HS-5 (cell line): ENCODE data around the gene TBCD.

ENCODE experiments used
- DNase-seq: peaks from one replicate; pipeline ENCODE4 v3.0.0-alpha.2; 2012; ENCODE audit warnings: low read depth

Gene TBCD

DNA sequence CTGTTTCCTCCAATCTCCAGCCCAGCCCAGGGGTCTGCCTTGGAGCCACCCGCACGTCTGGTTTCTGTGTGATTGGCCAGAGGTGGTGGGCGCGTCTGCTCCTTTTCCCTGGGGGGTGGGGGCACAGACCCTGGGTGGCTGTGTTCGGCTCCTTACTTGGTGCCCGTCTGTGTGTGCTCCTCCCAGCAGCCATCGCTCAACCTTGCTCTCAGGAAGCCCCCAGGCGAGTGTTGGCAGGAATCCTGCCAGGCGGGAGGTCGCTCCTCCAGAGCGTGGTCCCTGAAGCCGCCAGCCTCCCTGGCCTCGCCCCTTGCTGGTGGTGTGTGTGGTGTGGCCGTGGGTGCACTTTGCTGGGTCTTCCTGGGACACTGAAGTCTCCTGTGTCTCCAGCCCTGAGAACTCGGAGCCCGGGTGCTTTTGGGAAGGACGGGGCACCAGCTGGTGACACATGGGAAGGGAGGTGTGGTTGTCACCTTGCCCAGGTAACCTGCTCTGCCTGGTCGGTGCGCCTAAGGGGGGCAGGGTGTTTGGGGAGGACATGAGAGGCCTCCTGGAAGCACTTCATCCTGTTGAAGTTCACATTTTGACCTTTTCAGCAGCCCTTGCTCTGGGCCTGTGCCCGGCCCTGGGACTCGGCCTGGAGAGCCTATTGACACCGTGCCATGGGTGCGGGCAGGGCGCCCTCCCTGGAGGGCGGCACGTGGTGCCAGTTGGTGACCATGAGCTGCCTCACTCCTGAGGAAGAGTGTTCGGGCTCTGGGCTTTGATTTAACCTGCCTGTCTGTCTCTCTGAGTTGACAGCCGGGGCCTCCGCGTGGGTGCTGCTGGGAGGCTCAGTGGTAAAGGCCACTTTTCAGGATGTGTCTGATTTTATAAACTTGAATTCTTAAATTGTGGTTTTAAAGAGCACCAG, 137.0 kb downstream of the TBCD start:
- no peak for DNase-seq

DNA sequence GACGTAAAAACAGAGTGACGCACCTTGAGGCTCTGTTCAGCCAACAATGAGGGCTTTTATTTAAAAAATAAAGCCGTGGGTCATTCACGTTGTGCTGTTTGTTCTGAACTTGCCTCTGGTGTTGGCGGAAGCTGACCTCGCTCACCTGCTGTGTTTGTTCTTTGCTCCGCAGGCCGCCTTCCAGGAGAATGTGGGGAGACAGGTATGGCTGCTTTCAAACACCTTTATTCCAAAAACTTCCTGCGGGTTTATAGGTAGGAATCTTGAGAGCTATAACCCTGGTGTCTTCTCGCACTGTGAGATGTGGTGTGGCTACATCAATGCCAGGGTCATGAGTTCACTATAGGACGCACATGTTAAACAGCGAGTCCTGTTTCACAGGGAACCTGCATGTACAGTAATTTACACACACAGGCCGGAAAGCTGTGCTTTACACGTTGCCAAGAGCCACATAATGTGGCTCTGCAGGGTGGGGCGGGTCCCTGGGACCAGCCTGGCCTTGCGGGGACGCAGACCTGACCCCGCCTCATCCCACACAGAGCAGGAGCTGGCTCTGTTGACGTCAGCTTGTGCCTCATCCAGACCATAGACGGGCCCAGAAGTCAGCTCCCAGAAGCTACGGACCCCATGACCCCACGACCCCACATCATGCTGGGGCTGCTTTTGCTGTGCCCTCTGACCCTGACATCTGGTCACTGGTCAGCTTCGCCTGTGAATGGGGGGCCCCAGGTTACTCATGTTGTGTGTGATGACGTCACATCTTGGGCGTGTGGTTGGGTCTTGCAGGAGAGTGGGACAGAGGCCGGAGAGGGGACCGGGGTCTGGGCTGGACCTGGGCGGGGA, 137.9 kb downstream of the TBCD start:
- no peak for DNase-seq

DNA sequence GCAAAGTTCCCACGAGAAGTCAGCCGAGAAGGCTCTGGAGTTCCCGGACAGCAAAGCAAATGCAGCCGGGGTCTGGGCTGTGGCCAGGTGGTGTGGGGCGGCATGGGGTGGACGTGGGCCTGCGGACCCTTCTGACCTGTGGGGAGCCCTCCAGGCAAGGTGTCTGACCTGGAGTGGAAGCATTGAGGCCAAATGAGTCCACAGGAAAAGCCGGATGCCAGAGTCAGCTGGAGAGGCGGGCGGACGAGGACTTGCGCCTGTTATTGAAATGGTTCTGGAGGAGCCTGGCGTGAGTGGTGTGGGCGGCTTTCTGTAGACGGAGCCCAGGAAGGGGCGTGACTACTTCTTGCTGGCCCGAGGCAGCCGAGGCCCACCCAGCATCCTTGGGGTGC, 138.5 kb downstream of the TBCD start:
- DNase-seq = no peak

DNA sequence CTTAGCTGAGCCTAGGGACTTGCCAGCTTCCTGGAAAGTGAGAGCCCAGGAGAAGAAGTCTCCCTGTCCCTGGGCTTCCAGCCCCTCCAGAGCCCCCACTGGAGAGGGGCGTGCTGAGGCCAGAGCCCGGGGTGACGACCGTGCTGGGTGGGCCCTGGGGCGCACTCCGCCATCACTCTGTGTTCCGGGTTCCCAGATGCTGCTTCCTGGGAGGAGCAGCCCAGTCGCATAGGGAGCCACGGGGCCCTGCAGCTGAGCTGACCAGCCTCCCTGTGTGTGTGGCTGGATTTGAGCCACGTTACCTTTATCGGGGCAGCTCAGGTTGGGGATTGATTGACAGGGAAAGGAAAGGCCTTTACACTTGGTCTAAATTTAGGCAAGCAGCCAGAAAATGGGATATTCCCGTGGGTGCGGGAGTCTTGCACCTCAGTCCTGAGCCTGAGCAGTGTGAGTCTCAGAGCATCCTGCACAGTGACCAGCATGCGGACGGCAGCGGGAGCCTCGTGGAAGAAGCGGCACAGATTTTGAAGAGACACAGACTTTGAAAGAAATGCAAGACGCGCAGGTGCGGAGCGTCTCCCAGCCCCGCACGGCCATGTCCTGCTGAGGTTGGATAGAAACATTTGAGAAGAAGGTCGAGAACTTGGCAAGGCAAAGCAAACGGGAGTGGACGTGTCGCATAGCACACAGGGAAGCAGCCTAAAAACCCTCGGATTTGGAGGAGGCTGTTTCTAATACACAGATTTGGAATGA, 139.2 kb downstream of the TBCD start:
- DNase-seq = no peak

DNA sequence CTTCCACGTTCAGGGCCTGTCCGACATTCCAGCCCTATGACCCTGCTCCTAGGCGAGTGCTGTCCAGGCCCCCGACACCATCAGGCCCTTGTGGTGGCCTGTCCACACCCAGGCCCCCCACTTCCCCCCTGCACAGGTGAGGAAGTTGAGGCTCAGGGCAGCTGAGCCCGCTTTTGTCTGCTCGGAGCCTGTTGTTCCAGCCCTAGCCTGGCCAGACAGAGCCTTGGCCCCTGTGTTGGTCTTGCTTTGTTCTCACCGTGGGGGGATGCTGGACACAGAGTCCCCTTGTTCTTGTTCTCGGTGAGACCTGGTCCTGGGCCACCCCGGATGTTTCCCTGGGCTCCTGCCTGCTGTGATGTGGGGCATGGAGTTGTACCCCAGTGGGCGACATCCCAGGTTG, 140.0 kb downstream of the TBCD start:
- no peak for DNase-seq

DNA sequence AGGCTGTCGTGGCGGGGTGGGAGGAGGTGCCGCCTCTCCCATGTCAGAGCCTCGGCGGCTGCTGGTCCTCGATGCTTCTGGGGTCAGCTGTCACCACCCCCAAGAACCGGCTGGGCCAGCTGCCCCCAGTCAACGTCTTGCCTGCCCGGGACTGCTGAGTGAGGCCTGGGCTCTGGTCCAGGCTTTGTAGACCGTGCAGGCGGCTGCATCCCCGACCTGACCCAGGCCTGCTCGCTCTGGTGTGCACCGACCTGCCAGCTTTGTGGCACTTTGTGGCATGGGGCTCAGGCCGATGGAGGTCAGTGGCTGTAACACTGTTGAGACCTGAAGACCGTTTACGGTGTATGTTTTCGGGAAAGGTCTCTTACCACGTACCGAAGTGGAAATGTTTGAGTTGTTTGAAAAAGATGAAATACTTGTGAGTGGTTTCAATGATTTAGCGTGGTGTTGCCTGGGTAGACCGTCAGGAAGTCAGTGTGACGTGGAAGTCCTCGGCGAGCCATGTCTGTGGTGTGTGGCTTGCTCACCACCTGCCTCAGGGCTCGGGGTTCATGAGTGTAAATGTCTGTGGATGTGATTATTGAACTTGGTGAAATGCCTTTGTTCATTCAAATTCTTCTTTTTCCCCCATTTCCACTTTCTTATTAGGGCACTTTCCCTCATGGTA, 141.2 kb downstream of the TBCD start:
- no peak for DNase-seq

DNA sequence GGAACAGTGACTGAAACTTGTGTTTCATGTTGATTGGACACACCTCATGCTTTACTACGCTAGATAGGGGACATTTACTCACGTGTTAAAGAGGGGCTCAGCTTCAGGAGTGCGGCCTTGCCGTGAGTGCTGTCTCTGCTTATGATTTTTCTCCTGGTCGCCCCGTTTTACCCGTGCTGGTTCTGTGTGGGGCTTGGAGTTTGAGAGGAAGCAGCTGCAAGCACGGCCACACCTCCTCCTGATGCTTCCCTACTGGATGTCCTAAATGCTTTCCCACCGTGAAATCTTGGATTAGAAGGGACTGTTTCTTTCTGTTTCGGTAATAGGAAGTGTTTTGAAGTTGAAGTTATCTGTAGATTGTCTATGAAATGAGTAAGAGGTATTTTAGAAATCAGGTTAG, 141.9 kb downstream of the TBCD start:
- no peak for DNase-seq

DNA sequence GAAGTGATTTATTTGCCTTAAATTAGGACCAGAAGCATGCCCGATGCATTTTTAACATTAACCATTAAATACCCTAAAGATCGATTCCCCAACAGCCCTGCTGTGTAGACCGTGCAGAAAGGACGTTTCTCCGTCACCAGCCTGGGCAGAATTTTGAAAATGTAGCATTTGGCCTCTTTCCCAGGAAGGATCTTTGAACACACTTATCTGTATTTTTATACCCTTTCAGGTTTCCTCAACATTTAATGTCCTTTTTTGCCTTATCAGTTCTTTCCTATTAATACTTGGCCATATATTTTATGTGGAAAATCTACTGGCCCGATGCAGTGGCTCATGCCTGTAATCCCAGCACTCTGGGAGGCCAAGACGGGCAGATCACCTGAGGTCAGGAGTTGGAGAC, 142.5 kb downstream of the TBCD start:
- DNase-seq = no peak

DNA sequence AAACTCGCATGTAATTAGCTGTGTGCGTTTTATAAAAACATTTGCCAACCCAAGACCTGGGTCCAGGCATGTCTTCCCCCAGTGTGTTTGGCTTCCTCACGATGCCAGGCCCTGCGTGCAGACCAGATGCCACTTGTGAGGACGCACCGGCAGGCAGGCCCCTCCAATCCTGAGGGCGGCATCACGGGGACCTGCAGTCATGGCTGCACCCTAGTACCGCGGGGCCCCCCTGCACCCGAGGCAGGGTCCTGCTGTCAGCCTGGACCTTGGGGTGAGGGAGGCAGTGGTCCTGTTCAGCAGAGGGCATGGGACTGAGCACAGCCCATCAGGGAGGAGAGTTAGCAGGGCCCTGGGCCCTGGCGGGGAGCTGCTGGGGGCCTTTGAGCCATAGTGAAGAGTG, 143.2 kb downstream of the TBCD start:
- no peak for DNase-seq

DNA sequence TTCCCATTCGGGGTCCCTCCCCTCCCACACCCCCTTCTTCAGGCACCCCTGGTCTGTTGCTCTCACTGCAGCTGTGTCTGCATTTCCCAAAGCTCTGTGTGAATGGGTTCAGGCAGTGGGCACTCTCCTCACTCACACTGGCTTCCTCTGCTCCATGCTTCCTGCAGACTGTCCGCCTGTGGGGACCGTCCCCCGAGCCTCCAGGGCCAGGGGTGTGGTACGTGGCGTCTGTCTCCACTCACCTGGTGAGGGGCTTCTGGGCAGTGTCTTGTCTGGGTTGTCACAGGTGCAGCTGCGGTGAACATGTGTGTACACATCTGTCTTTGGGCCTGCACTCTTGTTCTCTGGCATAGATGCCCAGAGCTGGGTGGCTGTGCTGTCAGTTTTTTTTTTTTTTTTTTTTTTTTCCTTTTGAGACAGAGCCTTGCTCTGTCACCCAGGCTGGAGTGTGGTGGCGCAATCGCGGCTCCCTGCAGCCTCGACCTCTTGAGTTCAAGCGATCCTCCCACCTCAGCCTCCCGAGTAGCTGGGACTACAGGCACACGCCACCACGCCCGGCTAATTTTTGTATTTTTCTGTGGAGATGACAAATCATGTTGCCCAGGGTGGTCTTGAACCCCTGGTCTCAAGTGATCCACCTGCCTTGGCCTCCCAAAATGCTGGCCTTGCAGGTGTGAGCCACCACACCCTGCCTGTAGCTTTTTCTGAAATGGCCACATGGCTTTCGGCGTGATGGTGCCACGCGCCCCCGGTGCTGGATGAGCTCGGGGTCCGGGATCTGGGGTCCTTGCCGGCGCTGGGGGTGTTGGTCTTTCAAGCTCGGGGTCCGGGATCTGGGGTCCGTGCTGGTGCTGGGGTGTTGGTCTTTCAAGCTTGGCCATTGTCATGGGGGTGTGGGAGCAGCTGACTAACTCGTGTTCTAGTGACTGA, 144.5 kb downstream of the TBCD start:
- no peak for DNase-seq

DNA sequence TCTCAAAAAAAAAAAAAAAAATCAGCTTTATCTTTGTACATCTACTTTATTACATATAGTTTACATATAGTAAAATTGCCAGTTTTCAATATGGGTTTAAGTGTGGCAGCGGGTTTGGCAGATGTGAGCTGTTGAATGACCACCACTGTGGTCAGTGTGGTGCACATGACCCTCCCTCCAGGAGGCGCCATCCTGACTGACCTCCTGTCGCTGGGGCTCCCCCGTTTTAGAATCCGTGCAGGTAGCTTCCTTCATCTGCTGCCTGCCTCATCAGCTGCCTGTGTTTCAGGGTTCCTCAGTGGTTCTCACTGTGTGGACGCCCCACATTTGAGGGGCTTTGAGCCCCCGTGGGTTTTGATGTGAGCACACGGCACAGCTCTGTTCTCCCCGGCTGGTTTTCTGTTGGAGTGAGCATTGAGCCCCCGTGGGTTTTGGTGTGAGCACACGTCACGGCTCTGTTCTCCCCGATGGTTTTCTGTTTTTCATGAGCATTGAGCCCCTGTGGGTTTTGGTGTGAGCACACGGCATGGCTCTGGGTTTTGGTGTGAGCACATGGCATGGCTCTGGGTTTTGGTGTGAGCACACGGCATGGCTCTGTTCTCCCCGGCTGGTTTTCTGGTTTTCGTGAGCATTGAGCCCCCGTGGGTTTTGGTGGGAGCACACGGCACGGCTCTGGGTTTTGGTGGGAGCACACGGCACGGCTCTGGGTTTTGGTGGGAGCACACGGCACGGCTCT, 145.8 kb downstream of the TBCD start:
- no peak for DNase-seq

DNA sequence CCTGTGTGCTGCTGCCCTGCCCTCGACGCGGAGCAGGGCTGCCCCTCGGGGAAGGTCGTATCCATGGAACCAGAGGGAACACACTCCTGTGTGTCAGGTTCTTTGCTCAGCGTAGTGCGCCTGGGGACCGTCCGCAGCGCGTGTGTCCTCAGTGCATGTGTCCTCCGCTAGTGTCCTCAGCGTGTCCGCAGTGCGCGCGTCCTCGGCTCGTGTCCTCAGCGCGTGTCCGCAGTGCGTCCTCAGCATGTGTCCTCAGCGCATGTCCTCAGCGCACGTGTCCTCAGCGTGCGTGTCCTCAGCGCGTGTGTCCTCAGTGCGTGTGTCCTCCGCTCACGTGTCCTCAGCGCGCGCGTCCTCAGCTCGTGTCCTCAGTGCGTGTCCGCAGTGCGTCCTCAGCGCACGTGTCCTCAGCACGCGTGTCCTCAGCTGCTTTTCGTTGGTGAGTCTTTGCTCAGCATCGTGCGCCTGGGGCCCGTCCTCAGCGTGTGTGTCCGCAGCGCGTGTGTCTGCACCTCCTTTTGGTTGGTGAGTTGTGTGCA, 147.2 kb downstream of the TBCD start:
- DNase-seq = no peak

DNA sequence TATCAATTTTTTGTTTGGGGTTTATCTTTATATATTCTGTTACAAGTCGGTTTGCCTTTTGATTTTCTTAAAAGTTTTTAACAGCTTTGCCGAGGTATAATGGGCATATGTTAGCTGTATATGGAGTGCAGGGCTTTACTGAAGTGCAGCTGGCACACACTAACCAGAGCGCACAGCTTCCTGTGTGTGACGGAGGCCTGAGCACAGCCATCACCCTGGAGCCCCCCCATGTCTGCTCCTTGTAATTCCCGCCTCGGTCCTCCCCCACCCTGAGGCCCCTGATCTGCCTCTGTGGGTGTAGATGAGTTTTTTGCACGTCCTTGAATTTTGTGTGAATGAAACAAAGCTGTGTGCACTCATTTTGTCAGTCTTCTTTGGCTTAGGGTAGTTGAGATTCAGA, 148.1 kb downstream of the TBCD start:
- no peak for DNase-seq

DNA sequence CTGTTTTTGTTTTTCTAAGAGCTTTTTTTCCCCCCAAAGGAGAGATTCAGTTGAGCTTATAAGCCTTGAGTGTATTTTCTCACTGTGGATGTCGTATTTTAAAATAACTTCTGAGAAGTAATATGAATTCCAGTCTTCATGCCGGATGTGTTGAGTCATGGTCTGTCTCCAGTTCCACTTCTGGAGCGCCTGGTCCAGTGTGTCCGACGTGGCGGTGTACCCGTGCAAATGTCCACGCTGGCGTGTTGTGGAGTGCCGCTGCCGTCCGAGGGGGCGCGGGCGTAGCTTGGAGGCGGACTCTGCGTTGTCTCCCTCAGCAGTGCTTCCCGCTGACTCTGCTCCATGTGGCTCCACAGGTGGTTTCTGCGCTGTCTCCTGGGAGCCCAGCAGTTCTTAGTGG, 148.9 kb downstream of the TBCD start:
- no peak for DNase-seq

DNA sequence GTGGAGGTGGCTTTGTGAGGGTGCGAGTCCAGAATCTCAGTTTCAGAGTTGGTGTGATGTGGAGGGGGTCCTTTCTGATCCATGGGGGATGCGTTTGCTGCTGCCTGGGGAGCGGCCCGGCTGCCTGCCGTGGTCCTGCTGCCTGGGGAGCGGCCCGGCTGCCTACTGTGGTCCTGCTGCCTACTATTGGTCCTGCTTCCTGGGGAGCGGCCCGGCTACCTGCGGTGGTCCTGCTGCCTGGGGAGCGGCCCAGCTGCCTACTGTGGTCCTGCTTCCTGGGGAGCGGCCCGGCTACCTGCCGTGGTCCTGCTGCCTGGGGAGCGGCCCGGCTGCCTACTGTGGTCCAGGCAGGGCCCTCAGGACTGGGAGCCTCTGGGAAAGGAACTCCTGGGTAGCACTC, 149.5 kb downstream of the TBCD start:
- DNase-seq = no peak

DNA sequence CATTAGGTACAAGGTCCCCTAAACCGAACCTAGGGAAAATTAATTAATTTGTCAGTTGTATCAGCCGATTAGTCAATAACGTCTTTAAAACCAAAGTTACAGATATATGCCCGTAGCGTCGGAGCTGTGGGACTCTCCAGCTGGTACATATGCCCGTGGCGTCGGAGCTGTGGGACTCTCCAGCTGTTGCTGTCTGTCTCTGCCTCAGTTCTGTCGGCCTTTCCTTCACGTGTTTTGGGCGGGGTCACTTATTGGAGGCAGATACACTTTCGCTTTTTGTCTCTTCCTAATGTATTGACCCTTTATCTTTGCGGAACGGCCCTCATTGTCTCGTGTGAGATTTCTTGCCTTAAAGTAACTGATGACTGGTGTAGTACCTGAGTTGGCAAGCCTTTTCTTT, 150.0 kb downstream of the TBCD start:
- no peak for DNase-seq

DNA sequence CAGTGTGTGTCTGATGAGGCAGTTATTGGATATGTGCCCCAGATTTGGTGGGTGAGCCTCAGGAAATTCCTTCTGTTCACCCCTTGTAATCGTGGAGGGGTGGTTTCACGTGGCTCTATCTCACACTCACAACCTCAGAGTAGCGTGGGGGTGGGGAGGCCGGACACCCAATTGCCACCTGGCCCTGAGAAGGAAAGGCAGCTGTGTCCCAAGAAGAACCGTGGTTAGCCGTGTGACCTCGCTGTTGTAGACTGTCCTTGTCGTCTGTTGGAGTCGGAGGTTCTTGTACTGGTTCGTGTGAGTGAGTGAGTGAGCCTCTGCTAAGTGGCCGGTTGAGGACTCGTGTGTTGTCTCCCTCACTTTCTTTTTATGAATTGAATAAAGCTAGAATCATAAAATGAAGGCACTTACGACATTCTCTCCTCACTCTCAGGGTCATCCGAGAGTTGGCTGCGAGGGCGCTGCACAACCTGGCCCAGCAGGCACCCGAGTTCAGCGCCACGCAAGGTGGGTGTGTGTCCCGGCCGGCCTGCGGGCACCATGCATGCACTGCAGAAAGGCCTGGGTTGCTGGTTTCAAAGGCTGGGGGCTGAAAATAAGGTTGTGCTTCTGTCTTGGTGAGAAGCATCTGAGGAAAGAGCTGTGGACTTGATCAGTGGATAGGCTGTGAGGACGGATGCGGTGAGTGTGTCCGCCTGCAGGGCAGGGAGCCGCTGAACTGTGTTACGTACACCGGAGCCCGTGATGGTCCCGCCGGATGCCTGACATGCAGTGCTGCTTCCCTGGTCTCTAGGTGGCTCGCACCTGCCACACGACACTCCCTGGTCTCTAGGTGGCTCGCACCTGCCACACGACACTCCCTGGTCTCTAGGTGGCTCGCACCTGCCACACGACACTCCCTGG, 151.4 kb downstream of the TBCD start:
- no peak for DNase-seq

DNA sequence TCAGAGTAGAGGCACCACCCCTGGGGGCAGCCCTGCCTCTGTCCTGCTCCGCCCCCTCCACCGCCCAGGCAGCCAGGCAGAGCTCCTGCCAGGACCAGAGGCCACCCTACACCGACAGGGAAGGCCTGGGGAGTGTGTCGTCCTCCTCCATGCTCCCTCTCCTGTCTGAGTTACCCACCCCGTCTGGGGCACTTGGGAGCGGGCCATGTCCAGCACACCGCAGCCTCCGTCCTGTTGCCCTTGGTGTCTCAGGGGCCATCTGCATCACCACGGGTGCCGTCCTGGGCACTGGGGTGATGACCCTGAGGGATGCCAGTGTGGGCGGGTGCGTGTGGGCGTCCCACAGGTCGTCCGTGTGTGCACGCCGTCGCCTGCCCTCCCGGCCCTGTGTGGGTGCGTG, 153.3 kb downstream of the TBCD start:
- no peak for DNase-seq
